Aorta (tissue), 5 donors: ENCODE measurements around the gene NT5C1B. TPM values are rescaled to one million over a fixed set of nuclear protein-coding genes. Genes with fewer than 3 reads are reported as not detected.

Experiments
- ATAC-seq: fragments of 200-7000 bp; cut with Tn5 transposase; one replicate; pipeline ENCODE4 v1.9.1; 2022; ENCODE audit warnings: moderate library complexity; ENCODE audit not compliant: low FRiP score
- DNase-seq, 2 donors: peaks; one replicate each; pipeline ENCODE4 v3.0.0-alpha.2; 2020
- H3K27ac ChIP-seq, 2 donors: one replicate each; pipeline ENCODE4 v1.5.1; 2013; ENCODE audit warnings: low read length in 2 of 2, mild to moderate bottlenecking in 2 of 2, moderate library complexity in 2 of 2, control low read depth in 1 of 2, inconsistent platforms in 1 of 2, low read depth in 1 of 2
- H3K27me3 ChIP-seq, 2 donors: one replicate each; pipeline ENCODE4 v1.6.1; 2013; ENCODE audit warnings: control low read depth in 1 of 2, low read length in 1 of 2, mild to moderate bottlenecking in 1 of 2, moderate library complexity in 1 of 2; ENCODE audit not compliant: insufficient read depth in 2 of 2, control insufficient read depth in 1 of 2
- H3K36me3 ChIP-seq, 2 donors: one replicate each; pipeline ENCODE4 v1.6.1; 2013; ENCODE audit warnings: control low read depth in 1 of 2, low read length in 1 of 2, mild to moderate bottlenecking in 1 of 2; ENCODE audit not compliant: insufficient read depth in 2 of 2, control insufficient read depth in 1 of 2
- H3K4me1 ChIP-seq, 2 donors: one replicate each; pipeline ENCODE4 v1.6.1; 2013; ENCODE audit warnings: low read length in 2 of 2, control low read depth in 1 of 2, mild to moderate bottlenecking in 1 of 2, moderate library complexity in 1 of 2; ENCODE audit not compliant: insufficient read depth in 2 of 2, control insufficient read depth in 1 of 2
- H3K4me3 ChIP-seq, 2 donors: one replicate each; pipeline ENCODE4 v1.5.1; 2013; ENCODE audit warnings: low read length in 2 of 2, control low read depth in 1 of 2, mild to moderate bottlenecking in 1 of 2
- H3K9me3 ChIP-seq: one replicate; pipeline ENCODE4 v1.6.1; 2013; ENCODE audit warnings: mild to moderate bottlenecking, low read length; ENCODE audit not compliant: control insufficient read depth
- WGBS, 2 donors: extraction: QIAGEN DNeasy Blood & Tissue Kit; methylation state at CpG; one replicate each; pipeline ENCODE4 v1.1.7; 2013; 5-methylcytosine and 5-hydroxymethylcytosine counted together
- intact Hi-C, 2 donors: fragments of 100-400 bp; cut with DNase I; formaldehyde crosslinking; loops; one replicate each; pipeline versions ENCODE4 v1.14.2 to v1.15.0; 2022
- polyA plus RNA-seq, 2 donors: library from polyadenylated mRNA; stranded (reverse); fragments of 200-250 nt; gene quantifications; one replicate each; pipeline ENCODE4 v1.2.3, GENCODE V29; 2013
- total RNA-seq, 2 donors: library from RNA; stranded (reverse); fragmentation: NEBNext Ultra II Directional; extraction: Animal tissue kit (Norgen Biotek cat#: 25700); gene quantifications; one replicate each; pipeline ENCODE4 v1.2.1, GENCODE V29; 2021
- donor health status: healthy with polysubstance abuse.
- donor health status: Bipolar disorder and iron deficiency.
- donor health status: DM: no; HTN: no; CAD: no.
- donor health status: DM: no; HTN: no; CAD: no.
- donor health status: DM: yes; HTN: yes; CAD: no.

Gene NT5C1B
- total and polyA plus RNA-seq, 4 donors = not detected

DNA sequence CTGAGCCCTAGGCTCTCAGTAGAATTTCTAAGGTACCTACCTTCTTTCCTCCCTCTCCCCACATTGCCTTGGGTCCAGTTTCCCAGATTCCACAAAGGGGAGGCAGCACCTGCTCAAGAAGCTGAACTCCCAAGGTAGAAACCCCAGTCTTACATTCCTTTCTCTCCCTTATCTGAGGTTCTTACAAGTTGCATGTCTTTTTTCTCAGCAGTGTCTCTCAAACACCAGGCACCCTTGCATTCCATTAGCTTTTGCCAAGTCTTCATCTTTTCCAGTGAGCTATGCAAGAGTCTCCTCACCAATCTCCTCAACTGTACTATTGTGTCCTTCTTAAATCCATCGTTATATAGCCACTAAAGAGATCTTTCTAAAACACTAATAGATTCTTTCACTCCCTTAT is 4.1 kb upstream of the NT5C1B start:
- H3K9me3 ChIP-seq = no peaks in the 10 kb centered on the region
- H3K27me3 ChIP-seq = no peaks in the 10 kb centered on the region
- no peaks in the 10 kb centered on the region for H3K4me1 ChIP-seq
- no peaks in the 10 kb centered on the region for H3K36me3 ChIP-seq
- H3K27ac ChIP-seq = no peak overlapping the region
- WGBS, 2 donors = 98% methylated on average over 1 of the region's 1 CpG
- intact Hi-C loops = no loop called here
- no peak for ATAC-seq
- DNase-seq = no peak
- no peak overlapping the region for H3K4me3 ChIP-seq

DNA sequence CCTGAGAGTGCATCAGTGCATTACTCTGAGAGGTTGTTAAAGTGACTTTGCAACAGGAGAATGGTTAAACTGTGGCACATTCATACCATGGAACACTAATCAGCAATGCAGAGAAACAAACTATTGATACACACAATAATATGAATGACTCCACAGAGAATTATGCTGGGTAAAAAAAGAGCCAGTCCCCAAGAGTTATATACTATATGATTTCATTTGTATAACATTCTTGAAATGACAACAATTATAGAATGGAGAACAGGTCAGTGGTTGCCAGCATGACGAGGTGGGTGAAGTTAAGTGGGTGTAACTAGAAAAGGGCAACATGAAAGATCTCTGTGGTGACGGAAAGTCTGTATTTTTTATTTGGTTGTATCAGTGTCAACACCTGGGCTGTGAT is 3.0 kb upstream of the NT5C1B start:
- ATAC-seq = no peak
- H3K4me1 ChIP-seq = no peaks in the 10 kb centered on the region
- 94 to 100% methylated on average over 2 of the region's 2 CpGs for WGBS, 2 donors

DNA sequence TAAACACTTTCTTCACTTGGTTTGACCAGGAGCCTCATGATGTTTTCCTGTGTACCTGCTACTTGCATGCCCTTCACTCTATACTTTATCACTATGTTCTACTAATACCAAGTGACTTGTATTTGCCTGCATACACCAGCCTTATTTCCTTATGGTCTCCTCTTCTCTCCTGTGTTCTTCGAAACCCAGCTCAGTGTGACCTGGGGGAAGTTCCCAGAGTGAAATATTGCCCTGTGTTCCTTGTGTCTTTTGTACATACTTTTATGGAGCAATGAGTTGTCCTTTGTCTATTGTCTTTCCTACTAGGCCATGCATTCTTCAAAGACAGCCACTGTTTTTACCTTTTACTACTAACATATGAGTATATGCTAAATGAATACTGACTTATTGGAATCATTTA is 567 bp downstream of the NT5C1B start:
- intact Hi-C loops = no loop called here
- no peak for DNase-seq
- H3K36me3 ChIP-seq = no peaks in the 10 kb centered on the region
- no peak for ATAC-seq
- no peak overlapping the region for H3K27ac ChIP-seq
- WGBS, 2 donors = 95 to 97% methylated on average over 1 of the region's 1 CpG
- H3K4me3 ChIP-seq = no peak overlapping the region
- H3K27me3 ChIP-seq = no peaks in the 10 kb centered on the region
- peaks cover 1% of the 10 kb centered on the region for H3K9me3 ChIP-seq
- no peaks in the 10 kb centered on the region for H3K4me1 ChIP-seq

More for the DNA sequence above, 3.0 kb upstream of the NT5C1B start:
- Histone ChIP-seq H3K9me3 (no peaks in the 10 kb centered on the region), H3K4me3 (no peak overlapping the region), H3K27me3 (no peaks in the 10 kb centered on the region), H3K36me3 (no peaks in the 10 kb centered on the region), H3K27ac (no peak overlapping the region)
- no peak for DNase-seq
- intact Hi-C loops = no loop called here

DNA sequence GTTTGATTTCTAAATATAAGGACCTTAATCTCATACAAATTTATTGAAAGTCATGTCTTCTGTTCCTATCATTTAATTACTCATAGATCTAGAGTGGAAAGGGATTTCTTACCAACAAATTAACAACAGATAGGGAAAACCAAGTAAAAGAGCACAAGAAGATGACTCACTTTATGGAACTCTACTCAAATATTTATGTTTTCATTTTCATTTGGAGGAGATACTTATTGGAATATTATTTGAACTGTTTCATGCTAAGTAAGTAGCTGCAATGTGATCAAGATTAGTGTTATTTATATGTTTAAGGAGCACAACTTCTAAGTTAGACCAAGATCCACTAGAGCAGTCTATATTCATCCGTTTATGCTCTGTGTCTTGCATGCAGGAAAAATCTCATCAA is 1.3 kb downstream of the NT5C1B start:
- WGBS, 2 donors = 86 to 93% methylated on average over 1 of the region's 1 CpG
- intact Hi-C loops = no loop called here
- ATAC-seq = no peak
- DNase-seq = no peak
- Histone ChIP-seq H3K4me3 (no peak overlapping the region), H3K27me3 (no peaks in the 10 kb centered on the region), H3K27ac (no peak overlapping the region), H3K9me3 (peaks cover 1% of the 10 kb centered on the region), H3K4me1 (no peaks in the 10 kb centered on the region), H3K36me3 (no peaks in the 10 kb centered on the region)

DNA sequence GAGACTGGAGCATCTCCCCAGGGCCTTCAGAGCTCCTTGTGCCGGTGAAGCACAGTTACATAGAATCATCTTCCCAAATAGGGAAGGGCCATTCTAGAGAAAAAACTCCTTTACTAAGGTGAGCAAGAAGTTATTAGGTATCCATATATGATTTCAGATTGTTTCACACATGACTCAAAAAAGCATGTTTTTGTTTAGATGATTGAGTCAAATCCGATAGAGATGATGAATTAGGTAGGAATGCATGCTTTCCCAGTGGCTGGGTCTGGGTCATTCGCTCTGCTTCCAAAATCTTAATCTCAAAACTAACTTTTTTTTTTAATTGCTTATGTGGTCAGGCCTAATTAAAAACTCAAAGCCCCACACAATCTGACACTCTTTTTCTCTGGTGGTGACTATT is 3.8 kb downstream of the NT5C1B start:
- Histone ChIP-seq H3K27ac (no peak overlapping the region), H3K36me3 (no peaks in the 10 kb centered on the region), H3K9me3 (peaks cover 1% of the 10 kb centered on the region), H3K4me1 (no peaks in the 10 kb centered on the region), H3K4me3 (no peak overlapping the region), H3K27me3 (no peaks in the 10 kb centered on the region)
- WGBS, 2 donors = 92 to 95% methylated on average over 3 of the region's 3 CpGs
- intact Hi-C loops = no loop called here
- DNase-seq (no peak), ATAC-seq (no peak)

DNA sequence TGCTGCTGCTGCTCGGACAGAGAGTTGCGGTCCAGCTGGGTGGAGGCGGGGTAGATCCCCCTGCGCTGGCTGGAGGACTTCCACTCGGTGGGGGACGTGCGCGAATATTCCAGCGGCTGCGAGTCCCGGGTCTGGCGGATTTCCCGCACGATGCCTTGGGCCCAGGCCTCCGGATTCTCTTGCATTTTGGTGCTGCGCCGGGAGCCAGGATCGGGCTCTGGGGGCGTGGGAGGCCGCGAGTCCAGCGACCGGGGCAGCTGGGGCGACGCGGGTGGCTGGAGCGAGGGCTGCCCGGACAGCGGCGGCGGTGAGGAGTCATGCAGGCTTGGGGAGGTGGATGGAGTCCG is 4.8 kb downstream of the NT5C1B start:
- no peak for ATAC-seq
- peak; percentile 42 to 73 for DNase-seq

DNA sequence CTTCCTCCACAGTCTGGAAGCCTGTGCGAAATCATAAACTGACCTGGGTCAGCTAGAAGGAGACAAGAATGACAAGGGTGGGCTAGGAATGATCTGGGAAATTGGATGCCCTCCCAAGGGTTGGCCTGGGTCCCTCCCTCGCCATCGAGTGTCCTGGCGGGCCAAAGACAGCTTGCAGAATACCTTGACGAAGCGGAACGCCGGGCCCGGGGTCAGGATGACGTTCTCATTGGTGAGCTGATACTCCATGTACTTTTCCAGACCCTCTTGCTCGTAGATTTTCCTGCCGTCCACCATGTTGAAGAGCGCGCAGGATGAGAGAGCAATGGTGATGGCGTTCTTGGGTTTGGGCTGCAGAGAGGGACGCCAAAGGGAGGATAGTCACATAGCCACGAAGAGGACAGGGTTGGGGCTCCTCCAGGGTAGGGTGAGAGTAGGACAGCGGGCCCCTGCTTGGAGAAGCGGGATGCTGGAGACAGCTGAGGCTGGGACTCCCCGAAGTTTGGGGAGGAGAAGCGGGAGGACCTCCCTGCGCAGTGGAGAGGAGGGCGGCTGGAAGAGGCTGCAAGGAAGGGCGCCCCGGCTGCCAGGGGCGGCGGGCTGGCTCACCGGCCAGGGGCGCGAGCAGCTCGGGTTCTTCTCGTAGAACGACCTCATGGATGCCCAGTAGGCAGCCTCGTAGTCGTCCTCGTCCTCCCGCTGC is 5.3 kb downstream of the NT5C1B start:
- no peak for ATAC-seq

More for the DNA sequence above, 4.8 kb downstream of the NT5C1B start:
- 83 to 91% methylated on average over 32 of the region's 32 CpGs for WGBS, 2 donors
- intact Hi-C loops = no loop called here
- Histone ChIP-seq H3K36me3 (no peaks in the 10 kb centered on the region), H3K4me1 (no peaks in the 10 kb centered on the region), H3K4me3 (no peak overlapping the region), H3K27ac (no peak overlapping the region), H3K27me3 (no peaks in the 10 kb centered on the region), H3K9me3 (peaks cover 1% of the 10 kb centered on the region)

DNA sequence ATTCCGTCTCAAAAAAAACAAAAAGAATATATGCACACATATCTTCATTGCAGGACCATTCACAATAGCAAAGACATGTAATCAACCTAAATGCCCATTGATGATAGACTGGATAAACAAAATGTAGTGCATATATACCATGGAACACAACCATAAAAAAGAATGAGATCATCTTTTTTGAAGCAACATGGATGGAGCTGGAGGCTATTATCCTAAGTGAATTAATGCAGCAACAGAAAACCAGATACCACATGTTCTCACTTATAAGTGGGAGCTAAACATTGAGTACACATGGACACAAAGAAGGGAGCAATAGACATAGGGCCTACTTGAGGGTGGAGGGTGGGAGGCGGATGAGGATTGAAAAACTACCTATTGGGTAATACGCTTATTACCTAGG is 8.8 kb downstream of the NT5C1B start:
- Histone ChIP-seq H3K9me3 (peaks cover 1% of the 10 kb centered on the region), H3K27ac (no peak overlapping the region), H3K4me1 (no peaks in the 10 kb centered on the region), H3K27me3 (no peaks in the 10 kb centered on the region), H3K36me3 (no peaks in the 10 kb centered on the region), H3K4me3 (no peak overlapping the region)
- intact Hi-C loops = no loop called here
- no peak for DNase-seq
- no peak for ATAC-seq
- 99% methylated on average over 3 of the region's 3 CpGs for WGBS, 2 donors

More for the DNA sequence above, 5.3 kb downstream of the NT5C1B start:
- Histone ChIP-seq H3K27ac (no peak overlapping the region), H3K9me3 (peaks cover 1% of the 10 kb centered on the region), H3K4me3 (no peak overlapping the region), H3K27me3 (no peaks in the 10 kb centered on the region), H3K36me3 (no peaks in the 10 kb centered on the region), H3K4me1 (no peaks in the 10 kb centered on the region)
- peak; percentile 35 to 73 for DNase-seq
- 94 to 95% methylated on average over 36 to 37 of the region's 37 CpGs for WGBS, 2 donors
- intact Hi-C loops = no loop called here

DNA sequence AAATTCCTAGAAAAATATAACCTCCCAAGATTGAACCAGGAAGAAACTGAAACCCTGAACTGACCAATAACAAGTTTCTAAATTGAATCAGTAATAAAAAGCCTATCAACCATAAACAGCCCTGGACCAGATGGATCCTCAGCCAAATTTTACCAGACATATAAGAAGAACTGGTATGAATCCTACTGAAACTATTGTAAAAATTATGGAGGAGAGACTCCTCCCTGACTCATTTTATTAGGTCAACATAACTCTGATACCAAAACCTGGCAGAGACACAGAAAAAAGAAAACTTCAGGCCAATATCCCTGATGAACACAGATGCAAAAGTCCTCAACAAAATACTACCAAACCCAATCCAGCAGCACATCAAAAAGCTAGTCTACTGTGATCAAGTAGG is 11.3 kb downstream of the NT5C1B start:
- H3K9me3 ChIP-seq = no peaks in the 10 kb centered on the region
- H3K36me3 ChIP-seq = no peaks in the 10 kb centered on the region
- DNase-seq (no peak), ATAC-seq (no peak)
- H3K4me3 ChIP-seq = no peak overlapping the region
- no peaks in the 10 kb centered on the region for H3K4me1 ChIP-seq
- intact Hi-C loops = no loop called here
- H3K27me3 ChIP-seq = no peaks in the 10 kb centered on the region
- no peak overlapping the region for H3K27ac ChIP-seq
